Hepatocyte (in vitro differentiated cells): ENCODE data around the gene NIPSNAP3A. TPM values are rescaled to one million over a fixed set of nuclear protein-coding genes. Genes with fewer than 3 reads are reported as not detected.

Experiments
- DNase-seq: peaks from one replicate; pipeline ENCODE4 v3.0.0-alpha.2; 2016; ENCODE audit warnings: low spot score
- H2AFZ ChIP-seq: fragments of 200-600 bp; sonication (generic); 2 replicates; pipeline ENCODE4 v1.6.0; 2016; ENCODE audit warnings: antibody characterized with exemption, mild to moderate bottlenecking
- H3K27ac ChIP-seq: fragments of 200-600 bp; sonication (generic); 2 replicates; pipeline ENCODE4 v1.5.1; 2016; ENCODE audit warnings: mild to moderate bottlenecking
- H3K27me3 ChIP-seq: fragments of 200-600 bp; sonication (generic); 2 replicates; pipeline ENCODE4 v1.6.1; 2016
- H3K36me3 ChIP-seq: fragments of 200-600 bp; sonication (generic); replicated peaks from 2 replicates; pipeline ENCODE4 v1.5.1; 2016; ENCODE audit warnings: low read depth; ENCODE audit not compliant: insufficient read depth
- H3K4me1 ChIP-seq: fragments of 200-600 bp; sonication (generic); 2 replicates; pipeline ENCODE4 v1.5.1; 2016; ENCODE audit warnings: mild to moderate bottlenecking, moderate library complexity; ENCODE audit not compliant: insufficient read depth
- H3K4me2 ChIP-seq: fragments of 200-600 bp; sonication (generic); 2 replicates; pipeline ENCODE4 v1.6.0; 2016
- H3K4me3 ChIP-seq: fragments of 200-600 bp; sonication (generic); 2 replicates; pipeline ENCODE4 v1.5.1; 2016; ENCODE audit warnings: mild to moderate bottlenecking
- H3K79me2 ChIP-seq: fragments of 200-600 bp; sonication (generic); 2 replicates; pipeline ENCODE4 v1.6.0; 2017; ENCODE audit warnings: mild to moderate bottlenecking
- H3K9me2 ChIP-seq: fragments of 200-600 bp; sonication (generic); replicated peaks from 2 replicates; pipeline ENCODE4 v1.6.0; 2017; ENCODE audit warnings: mild to moderate bottlenecking; ENCODE audit not compliant: insufficient read depth
- H3K9me3 ChIP-seq: fragments of 200-600 bp; sonication (generic); 2 replicates; pipeline ENCODE4 v1.5.1; 2016; ENCODE audit warnings: low read depth, mild to moderate bottlenecking
- H4K20me1 ChIP-seq: fragments of 200-600 bp; sonication (generic); 2 replicates; pipeline ENCODE4 v1.6.0; 2016; ENCODE audit warnings: mild to moderate bottlenecking; ENCODE audit not compliant: insufficient read depth, poor library complexity, severe bottlenecking
- CTCF ChIP-seq: fragments of 200-600 bp; sonication (generic); IDR thresholded peaks from 2 replicates; pipeline ENCODE4 v1.5.1; 2016; ENCODE audit warnings: antibody characterized with exemption, mild to moderate bottlenecking; ENCODE audit not compliant: poor library complexity
- EZH2 ChIP-seq: fragments of 200-600 bp; sonication (generic); IDR thresholded peaks from 2 replicates; pipeline ENCODE4 v1.6.1; 2016; ENCODE audit warnings: antibody characterized with exemption, mild to moderate bottlenecking, borderline replicate concordance
- EZH2phosphoT487 ChIP-seq: fragments of 200-600 bp; sonication (generic); IDR thresholded peaks from one replicate; pipeline ENCODE4 v1.6.1; 2018; ENCODE audit warnings: antibody characterized with exemption, mild to moderate bottlenecking, low read depth, moderate library complexity; ENCODE audit not compliant: unreplicated experiment, severe bottlenecking
- whole genome bisulfite sequencing: methylation state at CpG from one replicate; pipeline ENCODE4 v1.1.6; 2016; ENCODE audit warnings: low lambda C conversion rate; ENCODE audit errors: missing lambda C conversion rate; 5-methylcytosine and 5-hydroxymethylcytosine counted together
- polyA plus RNA-seq: library from polyadenylated mRNA; unstranded; fragments of >200 nt; fragmentation: Nextera tagmentation; extraction: Ambion mirVana; gene quantifications from 2 replicates; pipeline ENCODE4 v1.2.1, GENCODE V29; 2016
- total RNA-seq: library from RNA; depleted of rRNA; stranded (reverse); fragments of >200 nt; gene quantifications from 2 replicates; pipeline ENCODE4 v1.2.3, GENCODE V29; 2014

The NIPSNAP3A gene
- total and polyA plus RNA-seq, 2 experiments from 2014 or later, result 37.3 to 47.8 TPM

GRCh38 chr9:104787306-104788015, 40.0 kb downstream of the NIPSNAP3A start:
- no peak for TF ChIP-seq EZH2phosphoT487
- no peak for TF ChIP-seq CTCF
- TF ChIP-seq EZH2, result no peak
- Histone ChIP-seq H3K9me2 (no peaks in the 10 kb centered on the region), H3K36me3 (peaks cover 13% of the 10 kb centered on the region)

GRCh38 chr9:104788251-104788650, 40.8 kb downstream of the NIPSNAP3A start:
- TF ChIP-seq EZH2phosphoT487 (no peak), CTCF (no peak), EZH2 (no peak)
- H3K36me3 ChIP-seq, result peaks cover 21% of the 10 kb centered on the region
- WGBS, result 88% methylated on average over 3 of the region's 3 CpGs

More at GRCh38 chr9:104787306-104788015, 40.0 kb downstream of the NIPSNAP3A start:
- 43% methylated on average over 7 of the region's 7 CpGs for WGBS
- no peak for DNase-seq
- Histone ChIP-seq H3K9me3 (no peaks in the 10 kb centered on the region), H4K20me1 (no peaks in the 10 kb centered on the region), H3K4me2 (no peak overlapping the region), H3K27me3 (no peaks in the 10 kb centered on the region), H3K79me2 (no peaks in the 10 kb centered on the region), H2AFZ (no peak overlapping the region), H3K4me1 (no peaks in the 10 kb centered on the region), H3K4me3 (no peak overlapping the region), H3K27ac (peak overlapping the region; percentile 0)

GRCh38 chr9:104794070-104794469, 46.6 kb downstream of the NIPSNAP3A start:
- Histone ChIP-seq H3K4me3 (no peak overlapping the region), H3K4me1 (no peaks in the 10 kb centered on the region), H3K9me3 (no peaks in the 10 kb centered on the region), H3K79me2 (no peaks in the 10 kb centered on the region), H3K36me3 (peaks cover 14% of the 10 kb centered on the region), H3K27me3 (no peaks in the 10 kb centered on the region), H4K20me1 (no peaks in the 10 kb centered on the region), H2AFZ (no peak overlapping the region), H3K27ac (no peak overlapping the region), H3K9me2 (no peaks in the 10 kb centered on the region), H3K4me2 (no peak overlapping the region)
- 100% methylated on average over 2 of the region's 2 CpGs for WGBS
- no peak for DNase-seq
- TF ChIP-seq EZH2 (no peak), EZH2phosphoT487 (no peak), CTCF (no peak)

More at GRCh38 chr9:104788251-104788650, 40.8 kb downstream of the NIPSNAP3A start:
- H3K79me2 ChIP-seq, result no peaks in the 10 kb centered on the region
- H3K4me3 ChIP-seq, result no peak overlapping the region
- no peak for DNase-seq
- no peaks in the 10 kb centered on the region for H3K9me2 ChIP-seq
- H4K20me1 ChIP-seq, result no peaks in the 10 kb centered on the region
- no peak overlapping the region for H2AFZ ChIP-seq
- H3K9me3 ChIP-seq, result no peaks in the 10 kb centered on the region
- H3K4me1 ChIP-seq, result no peaks in the 10 kb centered on the region
- H3K27ac ChIP-seq, result no peak overlapping the region
- no peaks in the 10 kb centered on the region for H3K27me3 ChIP-seq
- H3K4me2 ChIP-seq, result no peak overlapping the region
